NCI-H524 treated with DMSO at 0.1 percent for 48 hours (cell line): ENCODE measurements around the gene FIG4.
"Not testable (repeated sequence)": the region's sequence is repeated elsewhere in the genome, so short reads cannot be mapped to it uniquely, and the experiment has no call there.

Experiments
- DNase-seq: peaks from one replicate; lab custom pipeline; 2025; lab: John Stamatoyannopoulos, UW

Gene FIG4

DNA sequence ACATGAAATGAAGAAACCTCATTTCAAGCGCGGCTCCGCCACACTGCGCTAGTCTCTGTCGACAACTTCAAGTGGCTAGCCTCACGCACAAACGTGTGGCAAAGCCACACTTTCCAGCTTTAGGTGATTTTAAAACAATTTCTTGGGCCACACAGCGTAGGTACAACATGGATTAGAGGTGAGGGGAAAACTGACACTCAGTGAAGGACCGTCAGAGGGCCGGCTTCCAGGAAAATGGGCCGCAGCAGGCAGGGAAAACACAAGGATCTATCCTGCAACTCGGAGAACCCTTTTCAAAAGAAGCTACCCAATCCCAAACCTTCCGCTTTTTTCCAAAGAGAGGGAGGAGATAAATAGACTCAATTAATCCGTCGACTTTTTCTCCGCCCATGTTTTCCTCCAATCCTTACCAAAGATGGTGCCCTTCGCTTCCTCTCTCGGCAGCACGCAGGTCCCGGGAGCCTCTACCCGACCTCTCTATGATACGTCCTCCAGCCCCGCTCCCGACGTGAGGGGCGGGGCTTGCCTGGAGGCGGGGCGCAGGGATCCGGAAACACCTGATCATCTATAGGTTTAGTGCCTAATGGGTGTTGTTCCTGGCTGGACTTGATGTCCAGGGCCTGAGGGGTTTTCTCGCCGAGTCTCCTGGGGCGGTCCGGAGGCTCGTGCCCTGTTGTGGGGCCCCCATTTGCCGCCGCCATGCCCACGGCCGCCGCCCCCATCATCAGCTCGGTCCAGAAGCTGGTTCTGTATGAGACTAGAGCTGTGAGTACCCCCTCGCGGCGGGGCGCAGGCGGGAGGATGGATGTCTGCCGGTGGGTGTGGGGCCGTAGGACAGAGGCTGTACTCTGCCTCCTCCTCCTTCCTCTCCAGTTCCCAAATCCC lies at the start of gene FIG4, which contains the start of gene AK9:
FIG4 (plus strand) TSS at position 560 of the 885 bp plus-strand sequence; CDS start at position 700, 140 bp downstream.
AK9 (minus strand) TSS at position 466 of the 885 bp plus-strand sequence. CDS start 15,457 bp downstream, outside the sequence.
- peak; percentile 63 for DNase-seq

DNA sequence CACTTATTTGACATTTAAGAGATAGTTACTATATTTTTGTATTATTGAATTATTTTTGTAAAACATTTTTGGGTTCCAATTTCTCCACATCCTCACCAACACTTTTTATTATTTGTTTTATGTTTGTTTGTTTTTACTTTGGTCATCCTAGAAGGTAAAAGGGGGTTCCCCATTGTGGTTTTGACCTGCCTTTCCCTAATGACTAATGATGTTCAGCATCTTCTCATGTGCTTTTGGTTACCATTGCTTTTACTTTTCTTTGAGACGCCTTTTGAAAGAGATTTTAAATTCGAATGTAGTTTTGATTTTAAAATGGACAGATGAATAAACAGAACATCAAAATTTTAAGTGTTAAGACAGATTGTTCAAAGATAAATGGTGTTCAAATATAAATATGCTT lies 47.0 kb upstream of the FIG4 start:
- no peak for DNase-seq

DNA sequence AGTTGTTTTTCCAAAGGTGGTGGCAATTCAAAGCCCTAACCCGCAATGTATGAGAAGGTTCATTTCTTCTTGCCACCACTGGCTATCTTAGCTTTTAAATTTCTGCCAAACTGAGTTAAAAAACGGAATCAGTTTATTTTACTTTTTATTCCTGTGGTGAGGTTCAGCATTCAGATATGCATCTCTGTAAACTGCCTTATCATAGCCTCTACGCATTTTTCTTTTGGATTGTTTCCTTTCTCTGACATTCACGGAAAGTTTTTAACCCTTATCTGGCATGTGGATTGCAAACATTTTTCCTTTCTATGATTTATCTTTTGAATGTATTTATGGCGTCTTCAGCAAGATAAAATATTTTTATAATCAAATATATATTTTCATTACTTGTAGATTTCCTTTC lies 37.8 kb upstream of the FIG4 start:
- no peak for DNase-seq

DNA sequence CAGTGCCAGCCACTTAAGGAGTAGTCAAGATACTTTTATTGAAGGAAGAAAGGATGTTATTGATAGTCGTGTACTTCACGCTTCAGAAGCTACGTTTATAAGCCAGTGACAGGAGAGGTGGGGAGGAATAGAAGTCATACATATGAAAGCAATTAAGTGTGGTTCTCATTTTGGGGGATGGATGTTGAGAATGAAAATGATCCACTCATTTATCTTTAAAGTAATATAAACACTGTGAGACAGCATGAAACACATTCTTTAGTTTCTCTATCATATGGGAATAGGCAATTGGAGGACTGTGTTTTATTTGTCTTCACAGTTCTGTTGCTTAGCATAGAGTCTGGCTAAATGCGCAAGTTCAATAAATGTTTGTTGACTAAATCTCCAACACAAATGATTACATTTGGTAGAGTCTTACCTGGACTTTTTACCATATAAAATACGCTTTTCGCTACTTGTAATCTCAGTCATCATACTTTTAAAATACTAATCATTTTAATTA lies 35.3 kb upstream of the FIG4 start:
- DNase-seq, result no peak

DNA sequence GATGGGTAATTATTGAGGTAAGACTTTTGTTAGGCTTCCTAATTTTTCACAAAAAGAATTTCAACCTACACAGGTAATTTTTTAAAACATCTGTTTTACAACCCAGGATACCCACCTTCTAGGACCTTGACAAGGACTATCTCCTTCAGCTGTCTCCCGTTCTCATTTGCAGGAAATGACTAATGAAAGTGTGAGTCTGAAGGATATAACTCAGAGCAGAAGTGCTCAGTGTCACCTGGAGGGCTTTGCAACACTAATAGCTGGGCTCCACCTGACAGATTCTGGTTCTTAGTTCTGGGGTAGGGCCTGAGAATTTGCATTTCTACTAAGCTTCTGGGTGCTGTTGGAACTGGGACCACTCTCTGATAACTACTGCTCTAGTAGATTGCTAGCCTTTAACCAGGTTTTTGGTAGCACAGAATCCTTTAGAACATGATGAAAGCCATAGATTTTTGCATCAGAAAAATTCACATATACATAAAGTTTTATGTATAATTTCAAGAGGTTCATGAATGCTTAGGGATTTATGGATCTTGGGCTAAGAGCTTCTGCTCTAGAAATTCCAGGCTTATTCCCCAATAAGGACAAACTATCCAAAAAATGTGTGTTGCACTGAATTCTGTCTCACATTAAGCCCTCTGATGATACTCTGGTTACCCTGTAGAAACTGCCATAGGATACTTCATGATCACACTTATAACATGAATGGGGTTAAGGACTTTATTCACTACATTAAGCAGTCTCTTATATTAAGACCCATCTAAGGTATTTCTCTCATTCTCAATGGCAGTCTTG lies 30.4 kb upstream of the FIG4 start:
- no peak for DNase-seq

DNA sequence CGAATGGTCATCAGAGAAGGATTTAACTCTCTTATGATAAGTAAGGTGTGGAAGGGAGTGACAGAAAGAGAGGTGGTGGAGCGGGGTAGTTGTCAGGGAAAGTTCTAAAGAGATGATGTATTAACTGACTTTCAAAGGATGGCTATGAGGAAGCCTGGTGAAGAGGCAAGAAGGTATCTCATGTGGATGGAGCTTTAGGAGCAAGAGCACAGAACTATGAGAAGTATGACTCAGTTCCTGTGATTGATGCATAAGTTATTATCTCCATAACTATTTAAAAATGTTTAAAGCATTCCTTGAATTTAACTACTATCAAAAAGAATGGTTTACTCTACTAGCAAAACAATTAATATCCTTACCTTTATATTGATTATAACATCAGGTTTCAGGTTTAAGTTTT lies 28.9 kb upstream of the FIG4 start:
- no peak for DNase-seq

DNA sequence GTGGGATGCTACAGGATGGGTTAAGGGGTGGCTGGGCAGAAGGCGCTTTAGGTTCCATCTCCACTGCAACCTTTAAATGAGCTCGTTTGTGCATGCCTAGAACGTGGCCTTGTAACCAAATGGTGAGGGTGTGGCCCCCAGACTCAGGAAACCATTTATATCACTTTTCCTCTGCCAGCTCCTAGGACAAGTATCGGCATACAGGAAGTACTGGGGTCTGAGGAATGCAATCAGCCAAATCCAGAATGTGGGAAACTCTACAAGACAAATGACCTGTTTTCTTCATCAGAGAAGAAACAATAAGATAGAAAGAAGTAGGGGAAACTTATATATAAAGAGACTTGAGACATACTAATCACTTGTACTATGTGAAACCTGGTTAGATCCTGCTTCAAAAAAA lies 21.3 kb upstream of the FIG4 start:
- no peak for DNase-seq

DNA sequence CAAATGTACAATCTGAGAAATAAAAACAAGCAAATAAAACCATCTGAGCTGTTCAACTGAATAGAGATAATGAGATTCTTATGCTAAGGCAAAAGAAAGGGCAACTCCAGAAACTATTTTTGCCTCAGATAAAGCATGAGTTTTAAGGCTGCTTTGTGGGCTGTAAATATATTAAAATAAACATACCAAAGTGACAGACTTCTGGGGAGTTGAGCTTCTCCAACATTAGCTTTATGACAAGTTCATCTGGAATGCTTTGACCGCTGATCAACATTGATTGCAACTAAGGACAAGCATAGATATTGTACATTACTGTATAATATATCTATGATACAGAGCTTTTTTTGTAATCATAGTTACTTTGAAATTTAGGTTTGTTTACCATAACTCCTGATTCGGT lies 19.4 kb upstream of the FIG4 start:
- DNase-seq, result no peak

DNA sequence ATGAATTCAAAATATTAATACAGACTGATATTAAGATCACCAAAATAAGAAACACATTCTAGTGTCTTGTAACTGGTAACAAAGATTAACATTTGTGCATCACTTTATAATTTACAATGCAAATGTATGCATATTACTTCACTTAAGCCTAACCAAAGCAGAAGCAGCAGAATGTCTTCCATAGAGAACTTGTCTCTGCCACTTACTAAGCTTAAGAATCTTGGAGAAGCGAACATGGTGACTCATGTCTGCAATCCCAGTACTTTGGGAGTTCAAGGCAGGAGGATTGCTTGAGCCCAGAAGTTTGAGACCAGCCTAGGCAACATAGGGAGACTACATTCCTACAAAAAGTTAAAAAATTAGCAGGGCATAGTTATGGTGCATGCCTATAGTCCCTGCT lies 18.9 kb upstream of the FIG4 start:
- DNase-seq, result no peak

DNA sequence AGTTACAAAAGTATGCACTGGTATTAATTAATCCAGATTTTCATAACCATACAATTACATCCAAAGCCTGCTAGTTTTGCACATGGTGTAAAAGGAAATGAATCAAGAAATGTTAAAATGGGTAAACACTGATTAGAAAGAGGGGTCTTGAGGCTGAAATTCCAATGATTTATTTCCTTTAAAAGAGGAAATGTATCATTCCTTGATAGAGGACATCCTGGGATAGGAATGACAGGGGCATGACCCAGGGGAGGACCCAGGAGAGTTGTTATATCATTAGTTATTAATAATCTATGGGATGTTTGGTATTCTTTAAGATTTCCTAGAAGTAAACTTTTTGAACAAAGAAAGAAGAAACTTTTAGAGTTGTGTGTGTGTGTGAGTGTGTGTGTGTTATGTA lies 18.3 kb upstream of the FIG4 start:
- DNase-seq, result no peak

DNA sequence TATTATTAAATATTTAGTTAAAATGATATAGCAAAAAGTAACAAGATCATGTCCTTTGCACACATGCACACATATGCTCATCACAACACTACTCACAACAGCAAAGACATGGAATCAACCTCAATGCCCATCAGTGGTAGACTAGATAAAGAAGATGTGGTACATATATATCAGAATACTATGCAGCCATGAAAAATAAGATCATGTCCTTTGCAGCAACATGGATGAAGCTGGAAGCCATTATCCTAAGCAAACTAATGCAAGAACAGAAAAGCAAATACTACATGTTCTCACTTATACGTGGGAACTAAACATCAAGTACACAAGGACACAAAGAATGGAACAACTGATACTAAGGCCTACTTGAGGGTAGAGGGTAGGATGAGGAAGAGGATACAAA lies 14.4 kb upstream of the FIG4 start:
- DNase-seq, result no peak

DNA sequence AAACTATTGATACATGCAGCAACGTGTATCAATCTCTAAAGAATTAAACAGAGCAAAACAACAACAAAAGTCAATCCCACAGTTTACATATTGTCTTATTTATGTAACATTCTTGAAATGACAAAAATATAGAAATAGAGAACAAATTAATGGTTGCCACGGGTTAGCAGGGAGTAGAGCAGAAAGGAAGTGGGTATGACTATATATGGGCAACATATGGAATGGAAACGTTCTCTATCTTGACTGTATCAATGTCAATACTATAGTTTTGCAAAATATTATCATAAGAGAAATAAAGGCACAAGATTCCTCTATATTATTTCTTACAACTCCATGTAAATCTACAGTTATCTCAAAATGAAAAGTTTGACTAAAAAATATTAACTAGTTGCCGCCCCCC lies 12.9 kb upstream of the FIG4 start:
- no peak for DNase-seq

DNA sequence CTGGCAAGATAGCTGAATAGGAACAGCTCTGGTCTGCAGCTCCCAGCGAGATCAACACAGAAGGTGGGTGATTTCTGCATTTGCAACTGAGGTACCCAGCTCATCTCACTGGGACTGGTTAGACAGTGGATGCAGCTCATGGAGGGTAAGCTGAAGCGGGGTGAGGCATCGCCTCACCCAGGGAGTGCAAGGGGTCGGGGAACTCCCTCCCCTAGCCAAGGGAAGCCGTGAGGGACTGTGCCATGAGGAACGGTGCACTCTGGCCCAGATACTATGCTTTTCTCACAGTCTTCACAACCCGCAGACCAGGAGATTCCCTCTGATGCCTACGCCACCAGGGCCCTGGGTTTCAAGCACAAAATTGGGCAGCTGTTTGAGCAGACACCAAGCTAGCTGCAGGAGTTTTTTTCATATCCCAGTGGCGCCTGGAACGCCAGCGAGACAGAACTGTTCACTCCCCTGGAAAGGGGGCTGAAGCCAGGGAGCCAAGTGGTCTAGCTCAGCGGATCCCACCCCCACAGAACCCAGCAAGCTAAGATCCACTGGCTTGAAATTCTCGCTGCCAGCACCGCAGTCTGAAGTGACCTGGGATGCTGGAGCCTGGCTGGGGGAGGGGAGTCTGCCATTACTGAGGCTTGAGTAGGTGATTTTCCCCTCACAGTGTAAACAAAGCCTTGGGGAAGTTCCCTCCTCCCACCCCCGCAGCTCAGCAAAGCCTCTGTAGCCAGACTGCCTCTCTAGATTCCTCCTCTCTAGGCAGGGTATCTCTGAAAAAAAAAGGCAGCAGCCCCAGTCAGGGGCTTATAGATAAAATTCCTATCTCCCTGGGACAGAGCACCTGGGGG lies 12.2 kb upstream of the FIG4 start:
- not testable (repeated sequence) for DNase-seq

DNA sequence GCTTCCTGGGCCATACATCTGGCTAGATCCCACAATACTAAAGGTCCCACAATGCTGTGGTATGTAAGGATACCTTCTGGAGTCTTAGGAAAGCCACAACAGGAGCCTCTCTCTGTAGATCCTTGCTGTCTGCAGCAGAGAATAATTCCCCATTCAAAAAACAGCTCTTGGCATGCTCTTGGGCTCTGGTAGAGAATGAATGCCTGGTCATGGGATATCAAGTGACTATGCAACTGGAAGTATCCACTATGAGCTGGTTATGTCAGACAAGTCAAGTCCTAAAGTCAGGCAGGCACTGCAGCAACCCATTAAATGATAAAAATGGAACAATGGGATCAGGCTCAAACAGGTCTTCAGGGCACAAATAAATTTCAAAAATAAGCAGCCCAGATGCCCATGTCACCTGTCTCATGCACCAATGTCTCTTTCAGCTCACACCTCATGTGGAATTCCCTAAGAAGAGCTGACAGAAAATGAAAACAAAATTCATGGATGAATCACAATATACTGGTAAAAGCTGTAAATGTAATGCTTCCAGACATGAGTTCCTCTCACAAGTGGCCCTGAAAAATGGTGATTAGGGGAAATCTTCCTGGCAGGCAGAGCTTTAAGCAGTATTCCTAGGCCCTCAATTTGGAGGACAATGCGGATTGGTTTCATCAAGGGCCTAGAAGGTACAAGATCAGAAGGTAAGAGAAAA lies 4.4 kb upstream of the FIG4 start:
- no peak for DNase-seq

DNA sequence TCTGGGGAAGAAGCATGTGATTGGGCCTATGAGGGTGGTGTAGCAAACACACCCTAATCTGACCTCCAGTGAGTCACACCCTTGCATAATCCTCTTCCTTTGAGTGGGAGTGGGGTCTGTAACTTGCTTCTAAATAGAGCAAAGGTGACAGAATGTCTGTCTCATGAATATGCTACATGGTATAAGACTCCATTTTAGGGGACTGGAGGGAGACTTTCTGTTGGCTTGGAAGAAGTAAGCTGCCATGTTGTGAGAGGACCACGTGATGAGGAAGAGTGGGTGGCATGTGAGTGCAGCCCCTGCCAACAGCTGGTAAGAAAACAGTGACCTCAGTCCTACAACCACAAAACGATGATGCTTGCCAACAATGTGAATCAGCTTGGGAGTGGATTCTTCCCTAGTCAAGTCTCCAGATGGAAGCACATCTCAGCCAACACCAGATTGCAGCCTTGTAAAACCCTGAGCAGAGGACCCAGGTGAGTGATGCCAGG lies 3.8 kb upstream of the FIG4 start:
- DNase-seq, result no peak

DNA sequence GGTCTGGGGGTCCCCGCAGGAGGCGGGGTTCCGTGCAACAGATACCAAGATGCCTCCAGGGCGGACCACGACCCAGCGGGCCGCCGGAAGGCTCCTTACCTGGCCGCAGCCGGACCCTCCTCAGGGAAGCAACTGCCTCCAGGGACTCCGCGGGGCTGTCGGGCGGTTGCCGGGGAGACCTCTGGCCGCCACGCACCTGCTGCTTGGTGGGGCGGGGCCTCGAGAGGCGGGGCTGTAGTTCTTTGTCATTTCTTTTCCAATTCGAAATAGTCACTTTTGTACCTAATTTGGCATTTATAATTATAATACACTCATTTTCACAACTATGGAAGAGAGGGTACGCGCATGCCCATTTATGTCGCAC lies 741 bp upstream of the FIG4 start:
- DNase-seq, result no peak

DNA sequence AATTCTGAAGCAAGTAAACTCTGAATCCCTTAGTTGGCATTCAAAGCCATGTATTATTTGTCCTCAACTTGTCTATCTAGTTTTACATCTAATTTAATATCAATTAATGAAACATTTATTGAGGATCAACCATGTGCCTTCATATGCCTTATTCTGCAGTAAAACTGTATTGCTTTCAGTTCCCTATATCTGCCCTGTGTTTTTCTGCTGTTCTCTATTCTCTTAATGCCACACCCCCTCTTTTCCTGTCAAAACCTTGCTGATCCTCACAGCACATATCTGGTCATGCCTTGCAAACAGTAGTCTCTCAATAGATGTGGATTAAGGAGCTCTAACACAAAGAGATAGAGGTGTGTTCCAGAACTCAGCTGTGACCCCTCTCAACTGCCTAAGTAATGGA lies 2.0 kb downstream of the FIG4 start:
- DNase-seq, result no peak

DNA sequence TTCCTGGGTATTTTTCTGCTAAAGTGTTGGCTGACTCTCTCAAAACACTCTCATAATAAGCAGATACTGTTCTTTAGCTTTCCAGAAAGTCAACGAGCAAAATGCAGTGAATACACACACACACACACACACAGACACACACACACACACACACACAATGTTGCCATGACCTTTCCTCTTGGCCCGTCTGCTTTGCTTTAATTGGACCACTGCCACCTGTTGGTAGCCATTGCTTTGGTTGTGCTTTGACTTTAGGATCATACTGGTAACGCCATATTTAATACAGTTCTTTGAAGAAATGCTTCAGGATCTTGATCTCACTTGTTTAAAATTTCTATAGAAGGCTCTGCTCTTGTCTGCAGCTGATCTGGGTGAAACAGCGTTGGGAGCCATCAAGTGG lies 4.4 kb downstream of the FIG4 start:
- no peak for DNase-seq

DNA sequence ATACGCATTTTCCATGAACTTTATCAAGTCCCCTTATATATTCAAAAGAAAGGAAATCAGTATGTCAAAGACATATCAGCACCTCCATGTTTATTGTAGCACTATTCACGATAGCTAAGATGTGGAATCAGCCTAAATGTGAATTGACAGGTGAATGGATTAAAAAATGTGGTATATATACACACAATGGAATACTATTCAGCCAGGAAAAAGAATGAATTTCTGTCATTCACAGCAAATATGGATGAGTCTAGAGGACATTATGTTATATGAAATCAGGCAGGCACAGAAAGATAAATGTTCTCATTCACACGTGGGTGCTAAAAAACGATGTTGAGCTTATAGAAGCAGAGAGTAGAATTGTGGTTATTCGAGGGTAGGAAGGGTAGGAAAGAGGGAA lies 5.3 kb downstream of the FIG4 start:
- DNase-seq, result no peak

DNA sequence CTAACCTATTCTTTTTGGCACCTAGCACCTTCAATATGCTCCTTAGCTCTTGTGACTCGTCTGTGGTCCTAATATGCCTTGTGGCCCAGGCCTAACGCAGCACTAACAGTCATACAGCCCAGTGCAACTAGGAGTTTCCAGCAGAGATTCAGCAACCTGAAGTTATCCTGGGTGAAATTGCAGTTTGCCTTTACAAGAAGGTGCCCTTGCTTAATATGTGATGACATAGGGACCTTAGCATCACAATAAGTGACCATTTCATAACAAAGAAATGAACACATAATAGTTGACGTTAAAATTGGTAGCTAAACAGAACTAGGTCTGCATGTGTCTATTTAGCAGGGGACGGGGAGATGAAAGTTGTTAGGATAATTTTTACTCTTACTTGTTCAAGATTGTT lies 10.1 kb downstream of the FIG4 start:
- DNase-seq, result no peak

DNA sequence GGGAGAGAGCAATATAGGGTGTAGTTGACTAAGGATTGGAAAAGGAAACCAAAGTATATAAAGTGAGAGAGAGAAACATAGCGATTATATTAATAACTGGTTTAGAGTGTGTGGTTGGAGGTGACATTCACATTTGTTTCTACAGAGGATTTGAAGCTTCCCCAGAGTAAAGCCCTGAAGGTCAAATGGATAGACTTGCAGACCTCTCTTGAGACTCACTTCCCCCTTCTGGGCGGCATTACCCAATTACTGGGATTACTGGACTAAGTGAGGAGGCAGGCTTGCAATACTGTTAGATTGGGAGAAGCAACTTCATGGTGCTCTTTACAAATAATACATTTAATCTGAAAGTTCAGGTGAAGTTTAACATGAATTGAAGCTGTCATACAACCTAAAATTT lies 10.7 kb downstream of the FIG4 start:
- DNase-seq, result no peak
